HCEC 1CT (cell line): ENCODE measurements around the gene TMEM8B.

ENCODE experiments used
- DNase-seq: peaks from one replicate; pipeline ENCODE4 v3.0.0-alpha.2; 2017

The TMEM8B gene

GRCh38 chr9:35829084-35829763 is at the start of gene TMEM8B:
Gene TMEM8B (plus strand): TSS chr9:35829228. CDS start chr9:35829448, 220 bp downstream.
- peak; percentile 83 for DNase-seq

DNA sequence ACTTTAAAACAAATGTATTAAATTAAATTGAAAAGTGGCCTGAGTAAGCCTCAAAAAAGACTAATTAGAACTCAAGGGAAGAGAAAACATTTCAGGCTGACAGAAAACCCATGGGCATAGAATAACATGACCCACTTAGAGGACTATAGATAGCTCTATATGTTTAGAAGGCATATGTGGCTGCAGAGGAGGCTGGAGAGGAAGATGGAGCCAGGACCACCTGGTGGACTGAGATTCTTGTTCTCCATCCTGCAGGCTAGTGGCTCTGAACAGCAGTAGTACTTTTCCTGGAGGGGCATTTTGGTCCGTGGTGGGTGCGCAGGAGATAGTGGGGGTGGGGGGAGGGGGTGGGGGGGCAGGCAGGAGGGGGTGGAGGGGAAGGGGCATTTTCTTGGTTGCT is 48.0 kb upstream of the TMEM8B start:
- DNase-seq = no peak

DNA sequence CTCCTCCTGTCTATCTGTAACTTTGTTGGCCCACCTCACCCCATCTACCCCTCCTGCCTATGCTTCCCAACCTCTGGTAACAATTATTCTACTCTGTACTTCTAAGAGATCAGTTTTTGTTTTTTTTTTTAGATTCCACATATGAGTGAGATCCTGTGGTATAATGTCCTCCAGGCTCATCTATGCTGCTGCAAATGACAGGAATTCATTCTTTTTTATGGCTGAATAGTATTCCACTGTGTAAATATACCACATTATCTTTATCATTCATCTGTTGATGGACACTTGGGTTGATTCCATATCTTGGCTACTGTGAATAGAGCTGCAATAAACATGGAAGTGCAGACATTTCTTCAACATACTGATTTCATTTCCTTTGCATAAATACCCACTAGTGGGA is 45.6 kb upstream of the TMEM8B start:
- no peak for DNase-seq

DNA sequence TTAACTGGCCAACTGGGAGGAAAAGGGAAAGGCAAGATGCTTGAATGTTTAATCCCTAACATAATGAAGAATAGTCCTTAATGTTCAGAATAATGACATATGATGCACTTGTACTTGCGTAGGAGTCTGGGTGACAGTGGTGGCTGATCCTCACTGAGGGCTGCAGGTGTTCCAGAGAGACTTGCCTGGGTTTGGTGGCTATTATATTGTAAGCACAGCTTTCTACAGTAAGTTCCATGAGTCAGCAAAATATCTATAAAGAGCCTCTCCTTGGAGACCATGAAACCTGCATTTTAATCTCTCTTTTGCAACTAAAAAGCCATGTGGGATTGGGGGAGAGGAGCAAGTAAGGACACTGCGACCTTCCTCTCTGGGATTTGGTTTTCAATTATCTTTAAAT is 39.5 kb upstream of the TMEM8B start:
- DNase-seq = no peak

GRCh38 chr9:35790025-35790384 is 39.0 kb upstream of the TMEM8B start:
- no peak for DNase-seq

- DNase-seq = peak; percentile 87
These were observed 38.4 kb upstream of the TMEM8B start for GRCh38 chr9:35790385-35791296.

DNA sequence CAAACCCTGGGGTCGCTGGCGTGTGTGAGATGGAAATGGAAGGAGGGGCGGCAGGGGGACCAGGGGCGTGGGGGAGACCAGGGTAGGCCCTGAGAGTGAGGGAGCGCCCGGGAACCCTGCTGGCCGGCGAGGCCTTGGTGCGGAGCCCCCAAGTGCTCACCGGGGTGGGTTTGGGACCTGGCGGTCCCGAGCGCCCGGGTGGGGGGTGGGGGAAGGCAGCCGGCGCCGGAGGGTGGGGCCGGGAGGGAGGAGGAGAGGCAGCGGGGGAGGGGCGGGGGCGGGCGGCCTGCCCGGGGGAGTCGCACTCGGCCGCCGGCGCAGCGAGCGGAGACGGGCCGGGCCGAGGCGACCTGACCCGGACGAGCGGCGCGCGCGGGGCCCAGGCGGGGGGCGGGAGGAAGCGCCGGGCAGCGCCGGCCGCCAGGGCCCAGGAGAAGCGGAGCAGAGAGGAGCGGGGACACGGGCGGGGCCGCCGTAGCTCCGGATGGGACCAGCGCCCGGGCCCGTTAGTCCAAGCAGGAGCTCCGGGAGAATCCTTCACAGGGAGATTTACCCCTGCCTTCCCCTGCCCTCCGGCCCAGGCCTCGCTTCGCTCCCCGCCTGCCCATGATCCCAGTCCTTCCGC is 37.6 kb upstream of the TMEM8B start, which contains the start of gene NPR2:
NPR2 (plus strand) TSS at position 295 of the 625 bp plus-strand sequence. CDS start 818 bp downstream, outside the sequence.
- peak; percentile 26 for DNase-seq

DNA sequence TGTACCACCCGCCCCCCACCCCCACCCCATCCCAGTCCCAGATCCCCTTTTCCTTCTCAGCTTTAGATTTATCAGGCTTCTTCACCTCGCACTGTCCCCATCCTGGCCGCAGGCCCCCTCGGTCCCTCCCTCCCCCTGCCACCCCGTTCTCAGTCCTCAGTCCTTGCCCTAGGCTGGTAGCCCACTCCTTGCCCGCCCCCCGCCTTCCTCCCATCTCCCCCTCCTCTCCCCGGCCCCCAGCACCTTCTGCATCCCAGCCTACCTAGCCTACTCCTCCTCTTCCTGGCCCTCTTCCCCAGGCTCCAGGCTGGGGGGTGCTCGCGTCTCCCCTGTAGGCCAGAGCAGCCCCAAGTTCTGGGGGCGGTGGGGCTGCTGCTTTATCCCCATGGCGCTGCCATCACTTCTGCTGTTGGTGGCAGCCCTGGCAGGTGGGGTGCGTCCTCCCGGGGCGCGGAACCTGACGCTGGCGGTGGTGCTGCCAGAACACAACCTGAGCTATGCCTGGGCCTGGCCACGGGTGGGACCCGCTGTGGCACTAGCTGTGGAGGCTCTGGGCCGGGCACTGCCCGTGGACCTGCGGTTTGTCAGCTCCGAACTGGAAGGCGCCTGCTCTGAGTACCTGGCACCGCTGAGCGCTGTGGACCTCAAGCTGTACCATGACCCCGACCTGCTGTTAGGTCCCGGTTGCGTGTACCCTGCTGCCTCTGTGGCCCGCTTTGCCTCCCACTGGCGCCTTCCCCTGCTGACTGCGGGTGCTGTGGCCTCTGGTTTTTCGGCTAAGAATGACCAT is 36.8 kb upstream of the TMEM8B start:
- no peak for DNase-seq

GRCh38 chr9:35792826-35793225 is 36.2 kb upstream of the TMEM8B start:
- no peak for DNase-seq

- DNase-seq = no peak
These were observed 35.6 kb upstream of the TMEM8B start for GRCh38 chr9:35793461-35793860.

DNA sequence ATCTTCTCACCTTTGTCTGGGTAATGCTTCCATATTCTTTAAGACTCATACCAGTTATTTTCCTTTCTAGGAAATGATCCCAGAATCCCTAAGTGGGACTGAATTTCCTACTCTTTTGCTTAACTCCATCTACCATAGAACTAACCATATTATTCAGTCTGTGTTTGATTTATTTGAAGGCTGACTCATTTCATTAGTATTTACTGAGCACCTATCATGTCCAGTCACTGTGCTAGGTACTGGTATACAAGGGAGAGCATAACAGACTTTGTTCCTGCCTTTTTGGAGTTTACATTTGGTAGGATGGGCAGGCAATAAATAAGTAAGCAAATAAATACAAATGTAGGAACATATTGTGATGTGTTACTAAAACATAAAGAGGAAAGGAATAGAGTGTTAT is 33.3 kb upstream of the TMEM8B start:
- DNase-seq = no peak

DNA sequence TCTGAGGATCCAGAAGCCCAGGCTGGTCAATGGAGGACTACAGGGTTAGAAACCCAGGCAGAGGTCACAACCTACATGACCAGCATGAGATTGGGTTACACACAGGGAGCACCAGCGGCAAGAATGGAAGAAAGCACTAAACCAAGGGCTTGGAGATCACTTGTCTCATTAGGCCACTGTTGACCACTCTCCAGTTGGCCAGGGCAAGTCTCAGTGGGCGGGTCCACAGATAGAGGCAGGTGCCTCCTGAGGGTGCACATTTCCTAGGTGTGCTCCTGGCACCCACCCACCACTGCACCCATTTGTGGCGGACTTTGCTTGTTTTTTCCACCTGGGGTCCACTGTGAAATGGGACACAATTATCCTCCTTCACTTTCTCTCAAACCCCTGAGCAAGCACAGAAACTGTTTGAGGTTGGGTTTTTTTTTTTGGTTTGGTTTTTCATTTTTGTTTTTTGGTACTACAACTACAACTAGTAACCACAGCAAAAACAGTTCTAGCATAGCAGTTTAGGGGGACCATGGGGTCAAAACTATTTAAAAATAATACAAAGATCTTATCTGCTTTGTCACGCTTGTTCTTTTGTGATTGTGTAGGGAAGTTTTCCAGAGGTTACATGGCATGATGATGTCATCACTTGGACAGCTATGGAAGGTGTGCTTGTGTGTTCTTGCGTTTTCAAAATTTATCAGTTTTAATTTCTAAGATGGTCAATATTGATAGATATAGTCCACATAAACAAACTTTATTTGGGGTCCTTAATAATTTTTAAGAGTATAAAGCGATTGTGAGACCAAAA is 31.5 kb upstream of the TMEM8B start:
- no peak for DNase-seq

GRCh38 chr9:35798658-35799374 is 30.2 kb upstream of the TMEM8B start:
- DNase-seq = no peak

DNA sequence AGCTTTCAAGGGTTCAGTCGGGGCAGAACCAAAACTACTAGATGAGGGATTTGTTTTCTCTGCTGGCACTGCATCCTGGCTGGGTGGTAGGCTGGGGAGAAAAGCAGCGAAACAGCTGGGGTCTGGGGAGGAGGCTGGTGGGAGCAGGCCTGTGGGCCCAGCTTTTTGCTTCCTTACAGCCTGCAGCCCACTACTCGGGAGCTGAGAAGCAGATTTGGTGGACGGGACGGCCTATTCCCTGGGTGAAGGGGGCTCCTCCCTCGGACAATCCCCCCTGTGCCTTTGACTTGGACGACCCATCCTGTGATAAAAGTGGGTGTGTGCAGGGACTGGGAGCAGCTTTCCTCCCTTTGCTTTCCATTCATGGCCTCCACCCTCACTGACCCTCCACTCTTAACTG is 28.5 kb upstream of the TMEM8B start:
- DNase-seq = no peak

DNA sequence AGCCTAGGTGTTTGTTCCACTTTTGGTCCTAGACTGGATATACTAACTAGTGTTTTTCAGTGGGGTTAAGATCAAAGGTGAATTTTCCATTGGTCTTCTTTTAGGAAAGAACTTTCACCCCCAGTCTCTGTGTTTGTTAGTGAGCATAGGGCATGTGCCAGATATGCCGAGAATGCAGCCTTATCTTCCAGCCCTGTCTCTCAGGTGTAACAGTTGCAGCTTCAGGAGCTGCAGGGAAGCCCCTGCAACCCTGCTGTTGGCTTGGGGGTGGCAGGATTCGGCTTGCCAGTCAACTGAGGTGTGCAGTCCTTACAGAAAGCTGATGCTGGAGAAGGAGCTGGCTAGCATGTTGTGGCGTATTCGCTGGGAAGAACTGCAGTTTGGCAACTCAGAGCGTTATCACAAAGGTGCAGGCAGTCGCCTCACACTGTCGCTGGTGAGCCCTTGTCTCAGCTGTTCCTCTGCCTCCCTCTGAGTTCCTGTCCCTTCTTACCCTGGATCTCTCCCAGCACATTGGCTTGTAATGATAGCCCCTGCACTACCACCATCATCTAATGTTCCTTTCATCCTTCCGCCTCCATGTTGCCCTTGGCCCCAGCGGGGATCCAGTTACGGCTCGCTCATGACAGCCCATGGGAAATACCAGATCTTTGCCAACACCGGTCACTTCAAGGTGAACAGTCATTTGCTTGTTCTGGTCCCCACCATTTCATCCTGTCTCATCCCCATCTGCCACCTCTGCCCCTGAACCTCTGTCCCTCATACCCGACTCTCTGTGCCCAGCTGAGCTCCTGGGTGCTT is 27.5 kb upstream of the TMEM8B start:
- no peak for DNase-seq

DNA sequence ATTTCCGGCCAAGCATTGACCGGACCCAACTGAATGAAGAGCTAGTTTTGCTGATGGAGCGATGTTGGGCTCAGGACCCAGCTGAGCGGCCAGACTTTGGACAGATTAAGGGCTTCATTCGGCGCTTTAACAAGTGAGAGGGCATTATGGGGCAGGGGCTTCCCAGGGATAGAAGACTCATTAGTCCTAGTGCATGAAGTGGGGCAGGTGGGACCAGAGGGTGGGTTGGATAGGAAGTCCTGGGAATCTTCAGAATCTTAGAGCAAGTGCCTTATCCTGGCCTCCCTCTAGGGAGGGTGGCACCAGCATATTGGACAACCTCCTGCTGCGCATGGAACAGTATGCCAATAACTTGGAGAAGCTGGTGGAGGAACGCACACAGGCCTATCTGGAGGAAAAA is 22.9 kb upstream of the TMEM8B start:
- DNase-seq = no peak

DNA sequence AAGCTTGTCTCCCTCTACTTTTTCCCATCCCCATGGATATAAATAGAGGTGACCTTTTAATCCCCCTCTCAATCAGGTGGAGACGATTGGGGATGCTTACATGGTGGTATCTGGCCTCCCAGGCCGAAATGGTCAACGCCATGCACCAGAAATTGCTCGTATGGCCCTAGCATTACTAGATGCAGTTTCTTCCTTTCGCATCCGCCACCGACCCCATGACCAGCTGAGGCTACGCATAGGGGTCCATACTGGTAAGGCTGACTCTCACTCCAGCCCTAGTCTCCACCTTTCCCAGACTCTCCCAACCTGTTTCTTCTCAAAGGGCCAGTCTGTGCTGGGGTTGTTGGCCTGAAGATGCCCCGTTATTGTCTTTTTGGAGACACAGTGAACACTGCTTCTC is 20.6 kb upstream of the TMEM8B start:
- no peak for DNase-seq

GRCh38 chr9:35810122-35810521 is 18.9 kb upstream of the TMEM8B start:
- DNase-seq = no peak

- no peak for DNase-seq
These were observed 17.5 kb upstream of the TMEM8B start for GRCh38 chr9:35811381-35812024.

DNA sequence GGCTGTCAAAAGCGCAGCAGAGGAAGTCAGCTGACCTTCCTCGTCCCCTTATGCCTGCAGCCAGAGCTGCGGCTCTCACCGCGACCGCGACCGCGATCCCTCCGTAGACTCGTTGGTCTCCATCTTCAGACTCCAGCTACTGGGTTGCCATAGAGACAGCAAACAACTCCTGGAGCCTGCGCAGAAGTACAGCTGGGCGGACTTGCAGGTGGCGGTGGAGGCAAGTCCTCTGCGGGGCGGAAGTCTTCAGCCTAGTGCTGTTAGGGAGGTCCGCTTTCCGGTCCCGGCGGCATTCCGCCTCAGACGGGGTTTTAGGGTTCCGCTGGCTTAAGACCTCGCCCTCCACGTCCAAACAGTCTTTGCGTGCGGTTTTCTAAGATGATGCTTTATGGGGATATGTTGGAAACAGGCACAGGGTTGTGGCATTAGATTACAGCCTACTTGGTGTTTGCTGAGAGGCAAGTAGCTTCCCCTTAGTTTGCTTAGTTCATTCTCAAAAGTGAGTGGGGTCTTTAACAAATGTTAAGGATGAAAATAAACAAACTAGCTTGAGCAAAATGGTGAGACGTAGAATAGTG is 16.9 kb upstream of the TMEM8B start, which contains the start of gene SPAG8:
SPAG8 (minus strand) TSS at position 238 of the 578 bp plus-strand sequence; CDS start at position 123, 115 bp downstream.
- DNase-seq = peak; percentile 98
